Embryonic facial prominence (tissue), 1 donor: ENCODE measurements around the gene XAF1.
"Not testable (repeated sequence)": the region's sequence is repeated elsewhere in the genome, so short reads cannot be mapped to it uniquely, and the experiment has no call there.

Experiments
- DNase-seq: peaks from one replicate; pipeline ENCODE4 v3.0.0-alpha.2; 2016; ENCODE audit errors: extremely low spot score

The XAF1 gene

DNA sequence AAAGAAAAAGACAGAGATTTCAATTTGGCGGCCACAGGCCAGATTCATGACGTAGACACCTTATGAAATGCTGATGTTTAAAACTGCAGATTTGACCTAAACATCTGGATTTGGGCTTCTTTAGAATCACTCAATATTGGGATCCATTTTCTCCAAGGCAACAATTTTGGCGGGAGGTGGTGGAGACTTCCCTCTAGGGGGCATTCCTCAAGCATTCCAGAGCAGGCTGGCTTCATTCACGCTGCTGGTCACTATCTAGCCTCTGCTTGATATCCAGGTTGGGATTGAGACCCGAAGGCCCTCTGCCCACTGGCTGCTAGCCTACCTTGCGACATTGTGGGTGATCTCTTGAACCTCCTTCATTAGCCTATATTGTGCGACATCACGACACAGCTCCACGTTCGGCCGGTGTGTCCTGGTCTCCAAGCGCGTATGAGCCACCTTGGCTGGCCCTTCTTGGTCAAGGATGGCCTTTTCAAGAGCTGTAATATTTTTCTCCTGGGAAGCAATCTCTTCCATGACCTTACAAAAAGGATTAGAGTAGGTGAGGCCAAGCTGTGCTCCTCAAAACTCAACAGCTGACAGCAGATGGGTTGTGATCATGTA is 44.7 kb downstream of the XAF1 start:
- no peak for DNase-seq

DNA sequence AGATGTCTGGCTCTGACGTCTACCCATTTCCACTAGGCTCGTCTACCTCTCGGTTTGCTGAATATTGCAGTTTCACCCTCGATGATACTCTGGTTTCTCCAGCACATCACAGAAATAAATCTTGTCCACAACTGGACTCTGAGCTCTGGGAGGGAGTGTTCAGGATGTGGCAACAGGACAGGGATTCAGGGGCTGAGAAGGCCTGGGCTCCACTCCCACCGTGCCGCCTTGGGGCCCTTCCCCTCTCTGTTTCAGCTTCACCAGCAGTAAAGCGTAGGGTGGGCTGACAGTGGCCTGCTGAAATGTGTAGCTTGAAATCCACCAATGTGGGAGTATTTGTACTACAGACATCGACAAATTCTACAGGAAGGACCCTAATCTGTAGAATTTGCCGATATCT is 55.7 kb downstream of the XAF1 start:
- DNase-seq: no peak

DNA sequence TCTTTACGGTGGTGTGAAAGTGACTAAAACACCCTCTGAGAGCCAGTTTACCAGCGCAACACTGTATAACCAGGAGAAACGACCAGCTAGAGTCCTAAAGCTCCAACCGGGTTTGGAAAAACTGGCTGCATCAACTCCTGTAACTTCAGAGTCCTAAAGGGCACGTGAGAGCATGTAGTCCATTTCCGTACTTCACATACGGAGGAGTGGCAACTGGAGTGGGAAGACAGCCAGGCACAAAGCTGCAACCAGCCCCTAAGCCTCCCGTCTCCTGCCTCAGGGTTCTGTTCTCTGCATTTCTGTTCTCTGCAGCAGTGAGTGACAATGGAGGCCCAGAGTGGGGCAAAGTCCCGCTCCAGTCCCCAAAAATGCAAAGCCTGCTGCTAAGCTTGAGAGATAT is 56.4 kb downstream of the XAF1 start:
- no peak for DNase-seq

DNA sequence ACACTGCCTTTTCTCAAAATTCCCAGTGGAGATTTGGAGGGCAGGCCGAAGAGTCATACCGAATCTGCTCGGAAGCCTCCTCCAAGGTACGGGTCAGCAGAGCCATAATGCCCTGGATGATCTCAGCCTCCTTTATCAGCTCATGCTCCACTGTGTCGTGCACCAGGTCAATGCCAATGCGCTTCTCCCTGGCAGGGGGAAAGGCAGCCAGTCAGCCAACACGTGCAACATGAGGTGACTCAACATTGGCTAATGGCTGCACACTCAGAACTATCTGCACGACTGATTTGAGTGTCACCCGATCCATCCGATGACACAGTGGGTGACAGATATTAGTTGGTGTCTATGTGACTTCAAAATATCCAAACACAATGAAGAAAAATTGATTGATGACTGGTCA is 59.9 kb downstream of the XAF1 start:
- no peak for DNase-seq

DNA sequence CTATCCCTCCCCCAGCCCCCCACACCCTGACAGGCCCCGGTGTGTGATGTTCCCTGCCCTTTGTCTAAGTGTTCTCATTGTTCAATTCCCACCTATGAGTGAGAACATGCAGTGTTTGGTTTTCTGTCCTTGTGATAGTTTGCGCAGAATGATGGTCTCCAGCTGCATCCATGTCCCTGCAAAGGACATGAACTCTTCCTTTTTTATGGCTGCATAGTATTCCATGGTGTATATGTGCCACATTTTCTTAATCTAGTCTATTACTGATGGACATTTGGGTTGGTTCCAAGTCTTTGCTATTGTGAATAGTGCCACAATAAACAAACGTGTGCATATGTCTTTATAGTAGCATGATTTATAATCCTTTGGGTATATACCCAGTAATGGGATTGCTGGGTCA is 60.5 kb downstream of the XAF1 start:
- not testable (repeated sequence) for DNase-seq

DNA sequence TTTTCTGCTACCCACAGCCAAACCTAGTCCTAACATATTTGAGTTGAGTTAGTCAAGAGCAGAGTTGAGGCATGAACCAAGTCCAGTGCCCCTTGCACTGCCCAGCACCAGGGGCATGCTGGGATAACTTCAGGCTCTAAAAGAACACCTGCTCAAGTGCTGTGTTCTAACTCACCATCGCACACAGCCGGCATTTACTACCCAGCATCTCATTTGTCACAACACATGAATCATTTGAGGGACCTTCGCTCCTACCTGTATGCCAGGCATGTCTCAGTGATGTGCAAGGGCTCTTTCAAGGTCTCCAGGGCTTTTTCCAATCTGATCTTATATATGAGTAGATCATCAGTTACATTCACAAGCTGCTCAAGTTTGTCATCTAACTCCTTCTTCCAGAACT is 63.1 kb downstream of the XAF1 start:
- DNase-seq: no peak

DNA sequence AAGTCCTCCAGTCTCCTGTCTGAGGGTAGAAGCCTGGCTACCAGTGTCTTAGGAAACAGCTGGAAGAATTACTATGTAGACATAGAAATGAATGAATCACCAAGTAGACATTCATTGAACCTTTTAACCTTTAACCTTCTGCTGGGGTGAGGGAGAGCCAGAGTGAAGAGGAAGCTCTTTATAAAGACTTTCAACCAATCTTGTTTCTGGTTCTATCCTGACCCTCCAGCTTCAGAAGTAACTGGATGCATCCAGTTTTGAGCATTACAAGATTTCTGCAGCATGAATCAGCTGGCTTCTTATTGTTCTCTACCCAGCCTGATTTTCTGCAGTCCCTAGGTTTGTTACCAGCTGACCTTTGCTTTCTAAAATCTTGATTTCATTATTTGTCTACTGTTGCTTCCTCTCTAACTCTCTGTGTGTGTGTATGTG is 67.2 kb downstream of the XAF1 start:
- no peak for DNase-seq
